Effector memory CD8-positive, alpha-beta T cell (primary cell): ENCODE results near the gene MACROD2.

Experiments
- ATAC-seq: fragments of 150-1000 bp; cut with Tn5 transposase; replicated peaks from 2 replicates; pipeline ENCODE4 v1.10.0; 2021; ENCODE audit warnings: mild to moderate bottlenecking, moderate library complexity
- DNase-seq, 3 experiments: peaks; one replicate each; pipeline ENCODE4 v3.0.0; 2021
- H3K27ac Mint-ChIP-seq, 2 donors: one replicate each; pipeline ENCODE4 v1.8.0; 2022; ENCODE audit warnings: mild to moderate bottlenecking in 2 of 2, mixed read lengths in 2 of 2, moderate library complexity in 2 of 2
- H3K27me3 Mint-ChIP-seq, 2 donors: one replicate each; pipeline ENCODE4 v1.8.0; 2022; ENCODE audit warnings: mixed read lengths in 2 of 2
- H3K36me3 Mint-ChIP-seq: one replicate; pipeline ENCODE4 v1.8.0; 2022; ENCODE audit warnings: mild to moderate bottlenecking, moderate library complexity, mixed read lengths; ENCODE audit not compliant: insufficient read depth
- H3K4me1 Mint-ChIP-seq, 2 donors: one replicate each; pipeline ENCODE4 v1.8.0; 2022; ENCODE audit warnings: low read depth in 2 of 2, mixed read lengths in 2 of 2
- H3K4me3 Mint-ChIP-seq, 2 donors: one replicate each; pipeline ENCODE4 v1.8.0; 2022; ENCODE audit warnings: mild to moderate bottlenecking in 2 of 2, mixed read lengths in 2 of 2, moderate library complexity in 2 of 2
- H3K9me3 Mint-ChIP-seq, 2 donors: one replicate each; pipeline ENCODE4 v1.8.0; 2022; ENCODE audit warnings: mixed read lengths in 2 of 2

MACROD2 gene

GRCh38 chr20:14707026-14707680, 711.8 kb downstream of the MACROD2 start:
- no peak for ATAC-seq
- H3K9me3 Mint-ChIP-seq = peaks cover 9% of the 10 kb centered on the region in 2 donors
- H3K4me1 Mint-ChIP-seq = no peaks in the 10 kb centered on the region
- no peak overlapping the region for H3K27ac Mint-ChIP-seq
- no peaks in the 10 kb centered on the region for H3K27me3 Mint-ChIP-seq
- no peak overlapping the region for H3K4me3 Mint-ChIP-seq
- no peak for DNase-seq
- no peaks in the 10 kb centered on the region for H3K36me3 Mint-ChIP-seq

- Mint-ChIP-seq H3K4me3 (no peak overlapping the region), H3K27me3 (no peaks in the 10 kb centered on the region), H3K36me3 (no peaks in the 10 kb centered on the region), H3K9me3 (peaks cover 7 to 9% of the 10 kb centered on the region in 2 donors), H3K4me1 (no peaks in the 10 kb centered on the region), H3K27ac (no peak overlapping the region)
- ATAC-seq (no peak), DNase-seq (no peak)
Observed at GRCh38 chr20:14707865-14708596, 712.7 kb downstream of the MACROD2 start.

- Mint-ChIP-seq H3K4me1 (no peaks in the 10 kb centered on the region), H3K4me3 (no peak overlapping the region), H3K36me3 (no peaks in the 10 kb centered on the region), H3K9me3 (peaks cover 8 to 11% of the 10 kb centered on the region in 2 donors), H3K27ac (no peak overlapping the region), H3K27me3 (no peaks in the 10 kb centered on the region)
- DNase-seq (no peak), ATAC-seq (no peak)
Observed at GRCh38 chr20:14709439-14709838, 714.1 kb downstream of the MACROD2 start.

- no peak for ATAC-seq
- no peaks in the 10 kb centered on the region for H3K4me1 Mint-ChIP-seq
- no peak for DNase-seq
- peaks cover 7 to 9% of the 10 kb centered on the region in 2 donors for H3K9me3 Mint-ChIP-seq
- no peaks in the 10 kb centered on the region for H3K36me3 Mint-ChIP-seq
- H3K27me3 Mint-ChIP-seq = no peaks in the 10 kb centered on the region
- no peak overlapping the region for H3K4me3 Mint-ChIP-seq
- no peak overlapping the region for H3K27ac Mint-ChIP-seq
Observed at GRCh38 chr20:14710951-14711350, 715.6 kb downstream of the MACROD2 start.

- Mint-ChIP-seq H3K9me3 (peaks cover 9 to 13% of the 10 kb centered on the region in 2 donors), H3K27me3 (no peaks in the 10 kb centered on the region), H3K4me1 (no peaks in the 10 kb centered on the region), H3K36me3 (no peaks in the 10 kb centered on the region), H3K27ac (no peak overlapping the region), H3K4me3 (no peak overlapping the region)
- ATAC-seq = no peak
- no peak for DNase-seq
Observed at GRCh38 chr20:14711652-14712051, 716.3 kb downstream of the MACROD2 start.

GRCh38 chr20:14712302-14712739, 717.0 kb downstream of the MACROD2 start:
- DNase-seq = no peak
- peaks cover 9 to 13% of the 10 kb centered on the region in 2 donors for H3K9me3 Mint-ChIP-seq
- no peaks in the 10 kb centered on the region for H3K36me3 Mint-ChIP-seq
- no peak for ATAC-seq
- H3K27ac Mint-ChIP-seq = no peak overlapping the region
- H3K4me1 Mint-ChIP-seq = no peaks in the 10 kb centered on the region
- H3K4me3 Mint-ChIP-seq = no peak overlapping the region
- H3K27me3 Mint-ChIP-seq = no peaks in the 10 kb centered on the region

- DNase-seq (no peak), ATAC-seq (no peak)
- peaks cover 13 to 14% of the 10 kb centered on the region in 2 donors for H3K9me3 Mint-ChIP-seq
- no peaks in the 10 kb centered on the region for H3K27me3 Mint-ChIP-seq
- no peaks in the 10 kb centered on the region for H3K4me1 Mint-ChIP-seq
- no peak overlapping the region for H3K27ac Mint-ChIP-seq
- no peak overlapping the region for H3K4me3 Mint-ChIP-seq
- H3K36me3 Mint-ChIP-seq = no peaks in the 10 kb centered on the region
Observed at GRCh38 chr20:14715400-14715799, 720.1 kb downstream of the MACROD2 start.

GRCh38 chr20:14716351-14716801, 721.1 kb downstream of the MACROD2 start:
- Mint-ChIP-seq H3K27ac (no peak overlapping the region), H3K36me3 (no peaks in the 10 kb centered on the region), H3K4me1 (no peaks in the 10 kb centered on the region), H3K9me3 (peaks cover 12 to 13% of the 10 kb centered on the region in 2 donors), H3K4me3 (no peak overlapping the region), H3K27me3 (no peaks in the 10 kb centered on the region)
- no peak for DNase-seq
- ATAC-seq = no peak

- no peak overlapping the region for H3K4me3 Mint-ChIP-seq
- ATAC-seq (no peak), DNase-seq (no peak)
- peaks cover 10 to 19% of the 10 kb centered on the region in 2 donors for H3K9me3 Mint-ChIP-seq
- no peaks in the 10 kb centered on the region for H3K36me3 Mint-ChIP-seq
- no peak overlapping the region for H3K27ac Mint-ChIP-seq
- no peaks in the 10 kb centered on the region for H3K27me3 Mint-ChIP-seq
- no peaks in the 10 kb centered on the region for H3K4me1 Mint-ChIP-seq
Observed at GRCh38 chr20:14717134-14717999, 722.1 kb downstream of the MACROD2 start.

- Mint-ChIP-seq H3K4me1 (no peaks in the 10 kb centered on the region), H3K27me3 (no peaks in the 10 kb centered on the region), H3K27ac (no peak overlapping the region), H3K4me3 (no peak overlapping the region), H3K36me3 (no peaks in the 10 kb centered on the region), H3K9me3 (peaks cover 12 to 23% of the 10 kb centered on the region in 2 donors)
- no peak for ATAC-seq
- no peak for DNase-seq
Observed at GRCh38 chr20:14720251-14720650, 724.9 kb downstream of the MACROD2 start.

GRCh38 chr20:14721926-14722452, 726.7 kb downstream of the MACROD2 start:
- Mint-ChIP-seq H3K36me3 (no peaks in the 10 kb centered on the region), H3K4me3 (no peak overlapping the region), H3K4me1 (no peaks in the 10 kb centered on the region), H3K27ac (no peak overlapping the region), H3K27me3 (no peaks in the 10 kb centered on the region), H3K9me3 (peaks cover 14 to 20% of the 10 kb centered on the region in 2 donors)
- no peak for DNase-seq
- ATAC-seq = no peak

GRCh38 chr20:14723614-14724013, 728.3 kb downstream of the MACROD2 start:
- no peak for DNase-seq
- ATAC-seq = no peak
- Mint-ChIP-seq H3K36me3 (no peaks in the 10 kb centered on the region), H3K4me1 (no peaks in the 10 kb centered on the region), H3K4me3 (no peak overlapping the region), H3K9me3 (peaks cover 11 to 20% of the 10 kb centered on the region in 2 donors), H3K27me3 (no peaks in the 10 kb centered on the region), H3K27ac (no peak overlapping the region)

- no peak for DNase-seq
- no peaks in the 10 kb centered on the region for H3K27me3 Mint-ChIP-seq
- H3K27ac Mint-ChIP-seq = no peak overlapping the region
- no peak for ATAC-seq
- no peaks in the 10 kb centered on the region for H3K36me3 Mint-ChIP-seq
- peaks cover 11 to 20% of the 10 kb centered on the region in 2 donors for H3K9me3 Mint-ChIP-seq
- no peak overlapping the region for H3K4me3 Mint-ChIP-seq
- H3K4me1 Mint-ChIP-seq = no peaks in the 10 kb centered on the region
Observed at GRCh38 chr20:14724036-14724435, 728.7 kb downstream of the MACROD2 start.
